NCI-H1694 treated with DMSO at 0.1 percent for 48 hours (cell line): Measurements from ENCODE around the gene GPR26.

Experiments used
- DNase-seq: peaks from one replicate; lab custom pipeline; 2025; lab: John Stamatoyannopoulos, UW

Gene GPR26

DNA sequence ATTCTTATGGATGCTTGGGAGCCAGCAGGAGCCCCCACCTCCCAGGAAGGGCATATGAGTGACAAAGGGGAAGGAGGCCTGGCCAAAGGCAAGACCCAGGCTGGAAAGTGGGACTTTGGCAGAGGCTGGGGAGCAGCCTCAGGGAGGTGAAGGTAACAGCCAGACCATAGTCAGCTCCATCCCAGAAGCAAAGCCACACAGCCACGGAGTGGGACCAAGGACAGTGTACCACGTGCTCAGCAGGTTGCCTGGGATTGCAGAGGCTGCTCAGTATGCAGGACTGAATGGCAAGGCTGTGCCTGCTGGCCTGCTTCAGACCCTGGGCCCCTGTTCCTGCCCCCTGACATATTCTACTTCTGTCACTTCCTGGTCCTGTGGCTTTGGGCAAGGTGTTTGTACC is 17.6 kb upstream of the GPR26 start:
- DNase-seq = no peak

- DNase-seq = peak; percentile 51
These were observed 16.5 kb upstream of the GPR26 start for GRCh38 chr10:123649676-123650075.

- no peak for DNase-seq
These were observed 14.6 kb upstream of the GPR26 start for GRCh38 chr10:123651421-123652047.

- no peak for DNase-seq
These were observed 10.4 kb upstream of the GPR26 start for GRCh38 chr10:123655751-123656150.

GRCh38 chr10:123663522-123663921 is 2.6 kb upstream of the GPR26 start:
- no peak for DNase-seq

DNA sequence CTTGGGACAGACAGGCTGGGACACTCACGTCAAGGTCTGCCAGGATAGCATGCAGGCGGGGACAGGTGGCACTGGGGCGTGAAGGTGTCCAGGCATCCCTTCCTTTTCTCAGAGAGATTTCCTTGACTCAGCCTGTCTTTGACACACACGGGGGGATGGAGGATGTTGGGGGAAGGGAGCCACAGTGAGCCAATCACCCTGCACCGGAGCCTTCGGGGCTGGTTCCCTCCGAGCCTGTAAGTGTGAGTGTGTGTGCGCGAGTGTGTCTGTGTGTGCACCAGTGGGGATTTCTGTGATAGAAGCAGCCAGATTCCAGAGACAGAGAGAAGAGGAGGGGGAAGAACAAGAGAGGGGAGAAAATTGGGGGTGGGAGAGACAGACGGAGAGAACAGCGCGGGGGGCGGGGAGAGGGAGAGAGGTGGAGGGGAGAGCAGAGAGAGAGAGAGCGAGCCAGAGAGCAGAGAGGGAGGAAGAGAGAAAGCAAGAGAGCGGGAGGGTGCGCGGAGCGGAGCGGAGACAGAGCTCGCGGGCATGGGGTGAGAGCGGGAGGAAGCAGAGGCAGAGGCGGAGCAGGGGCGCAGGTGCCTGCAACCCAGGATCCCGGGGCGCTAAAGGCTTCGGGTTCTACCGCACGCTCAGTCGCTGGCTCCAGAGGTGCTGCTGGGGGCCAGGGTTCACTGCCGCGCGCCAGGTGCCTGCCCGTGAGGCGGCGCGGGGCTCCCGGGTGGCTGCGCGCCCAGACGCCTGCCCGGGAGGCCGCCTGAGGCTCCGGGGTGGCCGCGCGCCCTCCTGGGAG is 466 bp upstream of the GPR26 start:
- DNase-seq = no peak

GRCh38 chr10:123669886-123670285 is 3.7 kb downstream of the GPR26 start:
- no peak for DNase-seq

- no peak for DNase-seq
These were observed 7.0 kb downstream of the GPR26 start for GRCh38 chr10:123673198-123673597.

GRCh38 chr10:123674741-123675140 is 8.6 kb downstream of the GPR26 start:
- DNase-seq = no peak

DNA sequence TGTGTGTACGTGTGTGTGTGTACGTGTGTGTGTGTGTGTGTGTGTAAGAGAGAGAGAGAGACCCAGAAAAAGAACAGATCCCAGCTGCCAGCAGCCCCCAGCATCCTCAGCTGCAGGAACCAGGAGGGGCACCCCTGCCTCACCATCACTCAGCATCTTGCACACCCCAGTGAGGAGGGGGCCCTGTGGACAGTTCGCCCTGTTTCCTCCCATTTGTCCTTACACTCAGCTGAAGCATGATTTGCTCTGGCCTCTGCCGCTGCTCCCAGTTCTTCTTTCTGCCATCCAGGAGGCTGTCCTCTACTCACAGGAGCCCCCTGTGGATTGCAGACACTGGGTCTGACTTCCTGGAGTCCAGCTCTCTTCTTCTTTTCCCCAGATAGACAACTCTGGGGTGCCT is 9.7 kb downstream of the GPR26 start:
- no peak for DNase-seq

DNA sequence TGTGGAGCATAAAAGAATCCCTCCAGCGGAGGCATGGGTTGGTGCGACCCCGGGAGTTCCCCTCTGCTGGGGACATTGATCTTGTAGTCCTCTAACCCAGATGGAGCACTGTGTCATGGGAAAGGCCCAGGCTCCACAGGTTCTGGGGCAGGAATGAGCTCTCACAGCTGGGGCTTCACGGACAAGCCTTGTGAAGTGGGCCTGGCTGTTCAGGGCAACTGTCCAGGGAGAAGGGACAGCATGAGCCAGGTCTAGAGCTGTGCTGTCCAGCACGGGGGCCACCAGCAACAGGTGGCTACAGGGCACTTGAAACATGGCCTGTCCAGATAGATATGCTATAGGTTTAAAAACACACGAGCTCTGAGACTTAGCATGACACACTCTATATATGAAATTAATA is 11.4 kb downstream of the GPR26 start:
- DNase-seq = no peak

GRCh38 chr10:123678376-123678775 is 12.2 kb downstream of the GPR26 start:
- no peak for DNase-seq

GRCh38 chr10:123681285-123681684 is 15.1 kb downstream of the GPR26 start:
- DNase-seq = no peak

DNA sequence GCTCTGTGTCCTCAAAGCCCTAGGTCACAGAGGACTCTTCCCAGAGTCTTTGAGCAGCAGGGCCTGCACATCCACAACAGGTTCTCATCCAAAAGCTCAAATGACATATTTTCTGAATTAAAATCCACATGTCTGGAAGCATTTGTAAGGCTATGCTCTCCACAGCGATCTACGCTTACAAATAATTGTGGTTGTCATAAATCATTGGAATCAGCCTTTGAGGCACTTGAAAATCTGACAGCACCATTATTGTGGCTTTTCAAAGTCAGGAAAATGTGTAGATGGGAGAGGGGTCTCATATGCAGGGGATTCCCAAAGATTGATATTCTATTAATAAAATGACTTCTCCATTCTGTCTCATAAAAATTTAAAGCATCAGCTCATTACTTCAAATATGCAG is 16.3 kb downstream of the GPR26 start:
- no peak for DNase-seq

DNA sequence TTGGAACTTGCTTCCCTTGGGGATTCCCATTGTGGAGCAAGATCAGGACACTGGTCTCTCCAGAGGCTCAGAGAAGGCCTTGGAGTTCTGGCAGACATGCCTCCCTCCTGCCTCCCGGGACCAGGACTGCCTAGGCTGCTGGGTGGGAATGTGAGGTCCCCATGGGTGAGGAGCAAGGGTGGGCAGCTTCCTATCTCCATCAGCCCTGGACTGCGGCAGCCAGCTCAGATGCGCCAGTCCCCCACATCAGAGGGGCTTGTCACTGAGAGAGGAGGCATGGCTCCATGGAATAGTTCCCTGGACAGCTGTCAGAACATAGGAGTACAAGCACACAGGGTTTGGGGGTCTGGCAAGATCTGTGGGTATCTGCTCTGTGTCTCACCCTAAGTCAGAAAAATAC is 17.3 kb downstream of the GPR26 start:
- no peak for DNase-seq

DNA sequence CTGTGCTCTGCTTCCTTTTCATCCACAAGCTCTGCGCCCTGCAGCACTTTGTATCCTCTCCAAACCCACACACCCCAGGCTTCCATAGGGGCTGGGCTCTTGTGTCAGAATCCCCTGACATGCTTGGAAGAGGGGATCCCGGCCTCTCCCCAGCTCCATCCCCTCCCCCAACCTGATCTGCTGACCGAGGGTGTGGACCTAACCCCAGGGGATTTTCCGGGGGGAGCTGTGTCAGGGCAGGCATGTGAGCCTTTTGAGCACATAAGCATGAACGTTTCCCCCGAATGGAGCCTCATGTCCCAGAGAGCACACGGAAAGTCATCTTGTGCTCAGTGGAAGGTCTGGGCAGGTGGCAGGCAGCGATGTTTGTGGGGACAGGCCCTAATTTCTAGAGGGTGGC is 17.7 kb downstream of the GPR26 start:
- no peak for DNase-seq

GRCh38 chr10:123685260-123685659 is 19.1 kb downstream of the GPR26 start:
- no peak for DNase-seq

DNA sequence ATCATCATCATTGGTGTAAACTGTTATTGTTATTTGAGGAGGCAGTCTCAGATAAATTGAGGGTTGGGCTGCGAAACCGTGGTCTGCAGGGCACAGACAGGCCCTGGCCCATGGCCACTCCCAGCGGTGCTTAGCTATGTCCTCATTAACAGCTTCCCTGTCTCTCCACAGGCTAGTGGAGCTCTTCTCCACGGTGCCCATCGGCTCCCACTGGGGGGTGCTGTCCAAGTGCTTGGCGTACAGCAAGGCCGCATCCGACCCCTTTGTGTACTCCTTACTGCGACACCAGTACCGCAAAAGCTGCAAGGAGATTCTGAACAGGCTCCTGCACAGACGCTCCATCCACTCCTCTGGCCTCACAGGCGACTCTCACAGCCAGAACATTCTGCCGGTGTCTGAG is 21.6 kb downstream of the GPR26 start:
- DNase-seq = no peak

DNA sequence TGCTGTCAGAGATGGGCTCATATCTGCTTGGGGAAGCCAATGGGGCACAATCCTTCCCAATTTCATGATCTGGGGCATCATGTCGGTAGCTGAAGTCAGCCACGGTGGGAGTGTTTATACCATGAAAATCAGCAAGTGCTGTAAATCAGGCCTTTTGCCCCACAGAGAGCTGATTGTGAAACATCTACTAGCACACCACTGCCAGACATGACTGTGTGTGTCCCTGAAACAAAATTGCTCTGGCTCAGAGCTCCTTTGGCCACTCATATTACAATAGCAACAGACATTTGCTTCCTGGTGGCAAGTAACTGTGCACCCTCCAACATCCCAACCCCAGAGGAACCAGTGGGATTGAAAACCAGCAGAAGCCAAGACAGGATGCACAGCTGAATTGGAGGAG is 23.7 kb downstream of the GPR26 start:
- no peak for DNase-seq

GRCh38 chr10:123703195-123703790 is 37.1 kb downstream of the GPR26 start:
- DNase-seq = peak; percentile 2

GRCh38 chr10:123704076-123704475 is 37.9 kb downstream of the GPR26 start:
- DNase-seq = no peak

DNA sequence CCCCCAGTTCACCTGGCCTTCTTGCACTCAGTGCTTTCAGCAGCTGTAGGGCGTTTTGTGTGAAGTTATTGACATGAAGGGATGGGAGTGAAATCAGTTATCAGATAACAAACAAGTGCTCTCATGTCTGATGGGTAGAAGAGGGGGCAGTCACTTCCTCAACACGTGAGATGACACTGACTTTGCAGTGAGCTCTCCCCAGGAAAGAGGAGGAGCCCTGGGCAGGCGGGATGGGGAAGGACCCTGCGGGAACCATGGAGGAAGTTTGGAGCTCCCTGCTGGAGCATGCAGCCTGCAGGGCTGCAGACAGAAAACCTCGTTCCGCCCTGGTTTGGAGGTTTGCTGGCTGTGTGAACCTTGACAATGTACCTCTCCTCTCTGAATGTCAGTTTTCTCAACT is 38.7 kb downstream of the GPR26 start:
- DNase-seq = no peak

DNA sequence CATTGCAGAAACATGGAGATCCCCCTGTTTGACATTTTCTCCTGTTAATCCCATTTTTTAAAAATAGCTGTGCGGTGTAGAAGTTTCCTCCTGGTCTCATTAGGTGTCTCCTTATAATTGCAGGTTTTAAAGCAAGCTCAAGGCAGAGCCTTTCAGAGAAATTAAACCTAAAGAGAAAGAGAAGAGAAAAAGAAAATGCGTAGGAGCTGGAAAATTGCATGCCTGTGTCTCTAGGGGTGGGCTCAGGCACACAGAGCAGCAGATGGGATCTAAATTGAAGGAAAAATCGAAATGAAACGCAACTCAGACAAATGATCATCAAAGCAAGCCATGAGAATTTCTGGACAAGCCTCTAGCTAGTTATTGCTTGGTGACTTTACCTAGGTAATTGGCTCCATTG is 40.1 kb downstream of the GPR26 start:
- no peak for DNase-seq
